SK-N-SH treated with all-trans-retinoic acid at 6 μM for 48 hours (cell line): ENCODE measurements around the gene FOXD1.

ENCODE experiments used
- ARNTL ChIP-seq: fragments of 450-650 bp; formaldehyde crosslinking; IDR thresholded peaks from 2 replicates; pipeline ENCODE4 v1.5.0; 2020; ENCODE audit warnings: low read depth, mild to moderate bottlenecking, moderate library complexity, borderline replicate concordance
- BACH2 ChIP-seq: fragments of 250-450 bp; sonication (Bioruptor Pico); IDR thresholded peaks from 2 replicates; pipeline ENCODE4 v1.9.0; 2021; ENCODE audit warnings: mild to moderate bottlenecking, borderline replicate concordance
- PATZ1 ChIP-seq: fragments of 250-450 bp; sonication (Bioruptor Pico); IDR thresholded peaks from 2 replicates; pipeline ENCODE4 v1.8.0; 2020; ENCODE audit warnings: mild to moderate bottlenecking, moderate library complexity, borderline replicate concordance
- RARB ChIP-seq: fragments of 250-450 bp; sonication (Bioruptor Pico); IDR thresholded peaks from 2 replicates; pipeline ENCODE4 v1.8.0; 2021; ENCODE audit warnings: mild to moderate bottlenecking, moderate library complexity
- ZFP3 ChIP-seq: fragments of 250-450 bp; sonication (Bioruptor Pico); IDR thresholded peaks from 2 replicates; pipeline ENCODE4 v1.5.0; 2020; ENCODE audit warnings: mild to moderate bottlenecking, moderate library complexity
- ZFP30 ChIP-seq: fragments of 450-650 bp; formaldehyde crosslinking; IDR thresholded peaks from 2 replicates; pipeline ENCODE4 v1.5.0; 2022; ENCODE audit warnings: mild to moderate bottlenecking, moderate library complexity
- ZNF565 ChIP-seq: fragments of 450-650 bp; formaldehyde crosslinking; conservative IDR thresholded peaks from 2 replicates; pipeline ENCODE4 v1.5.0; 2020; ENCODE audit warnings: low read depth, mild to moderate bottlenecking, moderate library complexity
- ZNF8 ChIP-seq: fragments of 450-650 bp; formaldehyde crosslinking; IDR thresholded peaks from 2 replicates; pipeline ENCODE4 v1.5.0; 2020; ENCODE audit warnings: mild to moderate bottlenecking, moderate library complexity

GRCh38 chr5:73484511-73484910 lies 35.9 kb upstream of the FOXD1 start:
- no peak for TF ChIP-seq RARB (CRISPR knock-in tag)
- TF ChIP-seq ZNF8 = no peak
- TF ChIP-seq ZNF565 (CRISPR knock-in tag) = no peak
- TF ChIP-seq BACH2 (CRISPR knock-in tag) = no peak
- TF ChIP-seq ARNTL (CRISPR knock-in tag) = no peak
- TF ChIP-seq ZFP30 (CRISPR knock-in tag) = no peak
- no peak for TF ChIP-seq ZFP3 (CRISPR knock-in tag)
- TF ChIP-seq PATZ1 = no peak
